HepG2 (cell line): ENCODE measurements around the gene COQ6. TPM values are rescaled to one million over a fixed set of nuclear protein-coding genes. Genes with fewer than 3 reads are reported as not detected.
"Not testable (repeated sequence)": the region's sequence is repeated elsewhere in the genome, so short reads cannot be mapped to it uniquely, and the experiment has no call there.

Source experiments
- BRD4 ChIP-seq: sonication (generic); formaldehyde crosslinking; IDR thresholded peaks from 2 replicates; pipeline ENCODE4 v1.4.0; 2020; ENCODE audit warnings: missing genetic modification reagents
- CEBPB ChIP-seq: IDR thresholded peaks from 2 replicates; pipeline ENCODE4 v1.6.1; 2011; ENCODE audit warnings: low read depth, low read length, improper control_type of control experiment, borderline replicate concordance
- EP300 ChIP-seq, 3 experiments: sonication (generic) in 1 of 3; formaldehyde crosslinking in 1 of 3; IDR thresholded peaks; 2 replicates each; pipeline versions ENCODE4 v1.5.1 to v1.6.1; 2011 to 2020; ENCODE audit warnings: low read depth in 2 of 3, low read length in 2 of 3, borderline replicate concordance in 1 of 3, improper control_type of control experiment in 1 of 3, mild to moderate bottlenecking in 1 of 3, missing genetic modification reagents in 1 of 3, moderate library complexity in 1 of 3
- HDAC1 ChIP-seq: sonication (generic); formaldehyde crosslinking; IDR thresholded peaks from 2 replicates; pipeline ENCODE4 v1.5.1; 2020; ENCODE audit warnings: mild to moderate bottlenecking, missing genetic modification reagents
- HDAC2 ChIP-seq: sonication (generic); formaldehyde crosslinking; IDR thresholded peaks from 2 replicates; pipeline ENCODE4 v1.4.0; 2020; ENCODE audit warnings: missing genetic modification reagents
- HOXA5 ChIP-seq: sonication (generic); formaldehyde crosslinking; IDR thresholded peaks from 2 replicates; pipeline ENCODE4 v1.4.0; 2020; ENCODE audit warnings: missing genetic modification reagents
- MED1 ChIP-seq: sonication (generic); formaldehyde crosslinking; IDR thresholded peaks from 2 replicates; pipeline ENCODE4 v1.4.0; 2020; ENCODE audit warnings: missing genetic modification reagents
- PHF21A ChIP-seq: sonication (generic); formaldehyde crosslinking; IDR thresholded peaks from 2 replicates; pipeline ENCODE4 v1.5.0; 2020; ENCODE audit warnings: mild to moderate bottlenecking, missing genetic modification reagents
- RARA ChIP-seq: IDR thresholded peaks from 2 replicates; pipeline ENCODE4 v1.6.1; 2016; ENCODE audit warnings: missing genetic modification reagents, missing compliant biosample characterization
- RXRB ChIP-seq: IDR thresholded peaks from 2 replicates; pipeline ENCODE4 v1.6.1; 2016; ENCODE audit warnings: borderline replicate concordance, missing genetic modification reagents, missing compliant biosample characterization
- SALL1 ChIP-seq: sonication (generic); formaldehyde crosslinking; IDR thresholded peaks from 2 replicates; pipeline ENCODE4 v1.8.0; 2022; ENCODE audit warnings: mild to moderate bottlenecking, missing genetic modification reagents
- ZBTB38 ChIP-seq: sonication (generic); formaldehyde crosslinking; IDR thresholded peaks from 2 replicates; pipeline ENCODE4 v1.5.1; 2020; ENCODE audit warnings: mild to moderate bottlenecking, missing genetic modification reagents
- ZNF501 ChIP-seq: sonication (generic); formaldehyde crosslinking; IDR thresholded peaks from 2 replicates; pipeline ENCODE4 v1.5.1; 2020; ENCODE audit warnings: mild to moderate bottlenecking, moderate library complexity, missing genetic modification reagents
- polyA plus RNA-seq, 8 experiments: library from polyadenylated mRNA; depleted of rRNA in 3 of 8; stranded (reverse) in 7 of 8; unstranded in 1 of 8; fragments of >200 nt; fragmentation: Illumina TruSeq in 4 of 8; extraction: Trizol in 4 of 8; gene quantifications; 2 replicates each; pipeline versions ENCODE4 v1.2.1 to v1.2.3, GENCODE V29; 2011 to 2016; ENCODE audit warnings: low read depth in 4 of 8, missing spikeins in 1 of 8, mixed read lengths in 1 of 8; ENCODE audit not compliant: insufficient read depth in 1 of 8
- total RNA-seq, 5 experiments: library from RNA; depleted of rRNA; stranded (reverse); fragments of >200 nt; fragmentation: Illumina TruSeq; extraction: Trizol; gene quantifications; 2 replicates each; pipeline ENCODE4 v1.2.3, GENCODE V29; 2016; ENCODE audit warnings: low read depth in 1 of 5
- TF ChIP-seq, protein P1 (sequence below): sonication (generic); formaldehyde crosslinking; IDR thresholded peaks from 2 replicates; pipeline ENCODE4 v1.5.0; 2020; ENCODE audit warnings: mild to moderate bottlenecking, missing genetic modification reagents
- TF ChIP-seq, protein P2 (sequence below): IDR thresholded peaks from 2 replicates; pipeline ENCODE4 v1.6.1; 2012; ENCODE audit warnings: inconsistent platforms
- TF ChIP-seq, protein P3 (sequence below): sonication (generic); formaldehyde crosslinking; IDR thresholded peaks from 2 replicates; pipeline ENCODE4 v1.5.1; 2020; ENCODE audit warnings: mild to moderate bottlenecking, missing genetic modification reagents, moderate library complexity
- TF ChIP-seq, protein P4 (sequence below): sonication (generic); formaldehyde crosslinking; IDR thresholded peaks from 2 replicates; pipeline ENCODE4 v1.4.0; 2020; ENCODE audit warnings: missing genetic modification reagents, borderline replicate concordance

COQ6 gene
- total and polyA plus RNA-seq, 2 of the 13 experiments (the other 11 are each of a cell fraction or from before 2014, with no cell fraction given), result 18.9 to 34.7 TPM

DNA sequence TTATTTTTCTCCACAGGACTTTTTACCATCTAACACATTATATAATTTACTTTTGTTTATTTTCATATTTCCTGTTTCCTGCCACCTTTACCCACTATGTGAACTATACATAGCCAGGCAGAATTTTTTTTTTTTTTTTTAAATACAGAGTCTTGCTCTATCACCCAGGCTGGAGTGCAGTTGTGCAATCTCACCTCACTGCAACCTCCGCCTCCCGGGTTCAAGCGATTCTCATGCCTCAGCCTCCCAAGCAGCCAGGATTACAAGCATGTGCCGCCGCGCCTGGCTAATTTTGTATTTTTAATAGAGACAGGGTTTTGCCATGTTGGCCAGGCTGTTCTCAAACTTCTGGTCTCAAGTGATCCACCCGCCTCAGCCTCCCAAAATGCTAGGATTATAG, 44.8 kb downstream of the COQ6 start (continued):
- TF ChIP-seq, protein P1, sequence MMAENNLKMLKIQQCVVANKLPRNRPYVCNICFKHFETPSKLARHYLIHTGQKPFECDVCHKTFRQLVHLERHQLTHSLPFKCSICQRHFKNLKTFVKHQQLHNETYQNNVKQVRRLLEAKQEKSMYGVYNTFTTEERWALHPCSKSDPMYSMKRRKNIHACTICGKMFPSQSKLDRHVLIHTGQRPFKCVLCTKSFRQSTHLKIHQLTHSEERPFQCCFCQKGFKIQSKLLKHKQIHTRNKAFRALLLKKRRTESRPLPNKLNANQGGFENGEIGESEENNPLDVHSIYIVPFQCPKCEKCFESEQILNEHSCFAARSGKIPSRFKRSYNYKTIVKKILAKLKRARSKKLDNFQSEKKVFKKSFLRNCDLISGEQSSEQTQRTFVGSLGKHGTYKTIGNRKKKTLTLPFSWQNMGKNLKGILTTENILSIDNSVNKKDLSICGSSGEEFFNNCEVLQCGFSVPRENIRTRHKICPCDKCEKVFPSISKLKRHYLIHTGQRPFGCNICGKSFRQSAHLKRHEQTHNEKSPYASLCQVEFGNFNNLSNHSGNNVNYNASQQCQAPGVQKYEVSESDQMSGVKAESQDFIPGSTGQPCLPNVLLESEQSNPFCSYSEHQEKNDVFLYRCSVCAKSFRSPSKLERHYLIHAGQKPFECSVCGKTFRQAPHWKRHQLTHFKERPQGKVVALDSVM (CRISPR knock-in tag), result peak; percentile 98
- TF ChIP-seq, protein P2, sequence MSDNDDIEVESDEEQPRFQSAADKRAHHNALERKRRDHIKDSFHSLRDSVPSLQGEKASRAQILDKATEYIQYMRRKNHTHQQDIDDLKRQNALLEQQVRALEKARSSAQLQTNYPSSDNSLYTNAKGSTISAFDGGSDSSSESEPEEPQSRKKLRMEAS, result 0 out of 2 replicates have a peak, but pooled peaks have one; percentile 10
- 0 out of 2 replicates have a peak, but pooled peaks have one; percentile 47 for TF ChIP-seq RXRB
- peak; percentile 57; the same call in 1 of the 2 replicates for TF ChIP-seq SALL1 (CRISPR knock-in tag)
- 0 out of 2 replicates have a peak, but pooled peaks have one; percentile 49 for TF ChIP-seq ZNF501 (CRISPR knock-in tag)
- TF ChIP-seq HDAC2 (CRISPR knock-in tag), result 0 out of 2 replicates have a peak, but pooled peaks have one; percentile 25
- TF ChIP-seq CEBPB, result 0 out of 2 replicates have a peak, but pooled peaks have one; percentile 39
- TF ChIP-seq HOXA5 (CRISPR knock-in tag), result 0 out of 2 replicates have a peak, but pooled peaks have one; percentile 20
- peak in 1 of 2 experiments; percentile 29; a peak in 1 of 4 replicates for TF ChIP-seq EP300 (IDR thresholded peaks at IDR 0.05; ENCODE audit: low read depth in 2 of 2, low read length in 2 of 2)
- not testable (repeated sequence) for TF ChIP-seq EP300 (CRISPR knock-in tag; IDR thresholded peaks at IDR 0.05; ENCODE audit: borderline replicate concordance)
- 0 out of 2 replicates have a peak, but pooled peaks have one; percentile 24 for TF ChIP-seq PHF21A
- TF ChIP-seq MED1, result peak; percentile 69; the same call in 1 of the 2 replicates
- peak; percentile 40; the same call in 1 of the 2 replicates for TF ChIP-seq HDAC1 (CRISPR knock-in tag)
- TF ChIP-seq, protein P3, sequence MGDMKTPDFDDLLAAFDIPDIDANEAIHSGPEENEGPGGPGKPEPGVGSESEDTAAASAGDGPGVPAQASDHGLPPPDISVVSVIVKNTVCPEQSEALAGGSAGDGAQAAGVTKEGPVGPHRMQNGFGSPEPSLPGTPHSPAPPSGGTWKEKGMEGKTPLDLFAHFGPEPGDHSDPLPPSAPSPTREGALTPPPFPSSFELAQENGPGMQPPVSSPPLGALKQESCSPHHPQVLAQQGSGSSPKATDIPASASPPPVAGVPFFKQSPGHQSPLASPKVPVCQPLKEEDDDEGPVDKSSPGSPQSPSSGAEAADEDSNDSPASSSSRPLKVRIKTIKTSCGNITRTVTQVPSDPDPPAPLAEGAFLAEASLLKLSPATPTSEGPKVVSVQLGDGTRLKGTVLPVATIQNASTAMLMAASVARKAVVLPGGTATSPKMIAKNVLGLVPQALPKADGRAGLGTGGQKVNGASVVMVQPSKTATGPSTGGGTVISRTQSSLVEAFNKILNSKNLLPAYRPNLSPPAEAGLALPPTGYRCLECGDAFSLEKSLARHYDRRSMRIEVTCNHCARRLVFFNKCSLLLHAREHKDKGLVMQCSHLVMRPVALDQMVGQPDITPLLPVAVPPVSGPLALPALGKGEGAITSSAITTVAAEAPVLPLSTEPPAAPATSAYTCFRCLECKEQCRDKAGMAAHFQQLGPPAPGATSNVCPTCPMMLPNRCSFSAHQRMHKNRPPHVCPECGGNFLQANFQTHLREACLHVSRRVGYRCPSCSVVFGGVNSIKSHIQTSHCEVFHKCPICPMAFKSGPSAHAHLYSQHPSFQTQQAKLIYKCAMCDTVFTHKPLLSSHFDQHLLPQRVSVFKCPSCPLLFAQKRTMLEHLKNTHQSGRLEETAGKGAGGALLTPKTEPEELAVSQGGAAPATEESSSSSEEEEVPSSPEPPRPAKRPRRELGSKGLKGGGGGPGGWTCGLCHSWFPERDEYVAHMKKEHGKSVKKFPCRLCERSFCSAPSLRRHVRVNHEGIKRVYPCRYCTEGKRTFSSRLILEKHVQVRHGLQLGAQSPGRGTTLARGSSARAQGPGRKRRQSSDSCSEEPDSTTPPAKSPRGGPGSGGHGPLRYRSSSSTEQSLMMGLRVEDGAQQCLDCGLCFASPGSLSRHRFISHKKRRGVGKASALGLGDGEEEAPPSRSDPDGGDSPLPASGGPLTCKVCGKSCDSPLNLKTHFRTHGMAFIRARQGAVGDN (CRISPR knock-in tag), result peak; percentile 46
- peak; percentile 97 for TF ChIP-seq ZBTB38 (CRISPR knock-in tag)
- TF ChIP-seq BRD4, result 0 out of 2 replicates have a peak, but pooled peaks have one; percentile 24
- TF ChIP-seq, protein P4, sequence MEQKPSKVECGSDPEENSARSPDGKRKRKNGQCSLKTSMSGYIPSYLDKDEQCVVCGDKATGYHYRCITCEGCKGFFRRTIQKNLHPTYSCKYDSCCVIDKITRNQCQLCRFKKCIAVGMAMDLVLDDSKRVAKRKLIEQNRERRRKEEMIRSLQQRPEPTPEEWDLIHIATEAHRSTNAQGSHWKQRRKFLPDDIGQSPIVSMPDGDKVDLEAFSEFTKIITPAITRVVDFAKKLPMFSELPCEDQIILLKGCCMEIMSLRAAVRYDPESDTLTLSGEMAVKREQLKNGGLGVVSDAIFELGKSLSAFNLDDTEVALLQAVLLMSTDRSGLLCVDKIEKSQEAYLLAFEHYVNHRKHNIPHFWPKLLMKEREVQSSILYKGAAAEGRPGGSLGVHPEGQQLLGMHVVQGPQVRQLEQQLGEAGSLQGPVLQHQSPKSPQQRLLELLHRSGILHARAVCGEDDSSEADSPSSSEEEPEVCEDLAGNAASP (CRISPR knock-in tag), result 0 out of 2 replicates have a peak, but pooled peaks have one; percentile 10
- peak; percentile 68 for TF ChIP-seq RARA (CRISPR knock-in tag)
